GM18511 (cell line): ENCODE measurements around the gene GPR153.

Experiments
- ATAC-seq: cut with Tn5 transposase; IDR thresholded peaks from one replicate; pipeline ENCODE4 v1.9.1; 2021; ENCODE audit warnings: mild to moderate bottlenecking, moderate library complexity; ENCODE audit not compliant: unreplicated experiment

GPR153 gene

DNA sequence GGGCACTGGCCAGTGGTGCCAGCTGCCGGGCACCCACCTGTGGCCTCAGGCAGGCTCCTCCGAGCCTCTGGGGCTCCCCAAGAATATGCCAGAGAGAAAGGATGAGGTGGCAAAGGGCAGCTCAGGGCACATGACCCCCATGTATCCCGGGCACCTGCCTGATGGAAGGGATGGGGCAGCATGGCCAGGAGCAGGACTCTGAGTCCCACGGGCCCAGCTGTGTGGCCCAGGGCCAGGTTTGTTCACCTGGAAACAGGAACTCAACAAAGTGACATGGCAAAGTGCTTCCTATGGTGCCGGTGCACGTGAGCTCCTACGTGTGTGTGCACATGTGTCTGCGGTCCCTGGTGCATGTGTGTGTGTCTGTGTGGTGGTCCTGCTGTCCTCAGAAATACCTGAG is 9.5 kb upstream of the GPR153 start:
- no peak for ATAC-seq

DNA sequence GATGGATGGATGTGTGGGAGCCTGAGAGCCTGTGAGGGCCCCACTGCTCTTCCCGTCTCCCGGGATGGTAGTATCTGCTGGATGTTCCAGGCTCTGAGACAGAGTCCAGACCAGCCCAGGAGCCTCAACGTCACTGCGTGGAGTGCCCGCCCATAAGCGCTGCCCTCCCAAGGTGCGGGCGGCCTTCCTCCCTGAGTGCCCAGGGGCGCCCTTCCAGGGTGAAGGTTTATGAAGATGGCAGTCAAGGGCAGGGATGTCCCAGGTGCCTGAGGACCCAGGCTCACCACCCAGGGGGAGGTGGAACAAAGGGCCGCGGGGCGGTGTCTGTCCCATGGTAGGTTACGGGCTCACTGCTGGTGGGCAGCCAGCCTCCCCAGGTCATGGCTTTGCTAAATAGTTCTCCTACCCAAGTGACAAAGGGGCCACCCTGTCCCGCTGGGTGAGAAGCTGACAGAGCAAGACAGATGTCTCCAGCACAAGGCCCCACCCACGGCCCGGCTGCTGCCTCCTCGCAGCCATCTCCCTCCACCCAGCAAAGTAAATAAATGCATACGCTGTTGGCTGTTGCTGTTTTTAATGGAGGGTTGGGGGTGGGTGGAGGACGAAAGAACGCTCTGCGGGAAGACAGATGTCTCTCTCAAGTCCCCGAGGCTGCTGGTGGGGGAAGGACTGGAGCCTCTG is 9.0 kb upstream of the GPR153 start:
- no peak for ATAC-seq

DNA sequence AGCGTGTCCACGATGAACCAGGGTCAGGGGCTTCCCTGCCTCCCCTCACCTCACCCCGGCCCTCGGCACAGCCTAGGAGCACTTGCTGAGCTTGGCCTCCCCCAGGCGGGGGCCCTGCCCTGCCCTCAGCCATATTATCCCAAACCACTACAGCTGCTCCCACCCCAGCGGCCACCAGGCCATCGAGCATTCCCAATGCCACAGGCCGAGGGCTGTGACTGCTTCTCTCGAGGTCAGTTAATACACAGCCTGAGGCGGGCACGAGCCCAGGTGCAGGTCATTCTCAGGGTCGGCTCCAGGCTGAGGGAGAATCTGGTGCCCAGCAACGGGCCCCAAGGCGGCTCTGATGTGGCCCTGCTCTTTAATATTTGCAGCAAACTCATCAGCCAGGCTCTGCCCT is 8.4 kb upstream of the GPR153 start:
- no peak for ATAC-seq

DNA sequence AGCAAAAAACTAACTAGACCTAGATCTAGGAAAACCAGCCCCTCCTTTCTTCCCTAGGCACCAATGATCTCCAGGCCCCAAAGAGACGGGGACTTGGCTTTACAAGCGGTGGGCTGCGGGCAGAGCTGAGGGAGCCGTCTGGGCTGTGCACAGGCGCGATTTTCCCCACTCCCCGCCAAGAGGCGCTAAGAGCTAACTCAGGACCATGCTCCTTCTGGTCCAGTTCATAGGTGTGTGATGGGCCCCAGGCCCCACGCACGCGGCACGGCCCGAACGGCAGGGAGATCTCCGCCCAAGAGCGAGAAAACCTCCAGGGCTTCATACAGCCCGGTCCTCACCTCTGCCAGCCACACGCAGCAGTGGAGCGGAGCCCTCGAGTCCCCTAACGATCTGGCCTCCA is 7.5 kb upstream of the GPR153 start:
- no peak for ATAC-seq

DNA sequence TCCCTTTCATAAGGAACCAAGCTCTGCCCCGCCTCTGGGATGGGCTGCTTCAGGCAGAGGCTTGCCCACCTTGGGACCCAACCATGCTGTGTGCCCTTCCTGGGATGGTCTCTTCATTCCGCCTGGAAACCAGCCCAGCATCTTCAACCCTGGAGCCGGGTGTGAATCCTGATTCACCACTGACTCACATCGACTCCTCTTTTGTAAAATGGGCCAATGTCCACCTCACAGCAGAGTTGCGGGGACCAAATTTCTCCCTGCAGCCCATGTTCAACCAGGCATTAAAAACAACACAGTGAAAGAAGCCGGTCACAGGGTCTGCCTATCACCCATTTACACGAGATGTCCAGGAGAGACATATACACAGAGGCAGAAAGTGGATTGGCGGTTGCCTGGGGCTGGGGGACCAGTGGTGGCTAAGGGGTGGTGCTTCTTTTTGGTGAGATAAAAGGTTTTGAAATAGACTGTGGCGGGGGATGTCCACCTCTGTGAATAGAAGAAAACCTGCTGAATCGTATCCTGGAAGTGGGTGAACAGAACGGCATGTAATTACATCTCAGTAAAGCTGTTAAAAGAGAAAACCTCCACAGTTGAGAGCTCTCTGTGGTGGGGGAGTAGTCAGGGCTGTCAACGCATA is 6.9 kb upstream of the GPR153 start:
- ATAC-seq: no peak

DNA sequence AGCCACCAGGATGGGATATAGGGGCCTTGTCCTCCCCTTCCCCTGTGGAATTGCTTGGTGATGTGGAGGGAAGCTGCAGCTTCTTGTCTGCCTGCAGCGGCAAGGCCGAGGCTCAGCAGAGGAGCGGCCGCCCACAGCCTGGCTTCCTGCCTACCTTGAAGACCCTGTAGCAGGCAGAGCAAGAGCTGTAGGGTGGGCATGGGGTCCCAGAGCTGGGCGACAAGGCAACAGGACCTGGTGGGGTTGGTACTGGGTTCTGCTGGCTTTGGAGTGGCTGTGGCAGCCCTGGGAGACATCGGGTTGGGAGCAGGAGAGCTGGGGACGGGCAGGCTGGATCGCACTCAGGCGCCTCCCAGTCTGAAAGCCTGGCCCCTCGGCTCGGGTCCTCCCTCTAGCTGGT is 5.7 kb upstream of the GPR153 start:
- ATAC-seq: no peak

DNA sequence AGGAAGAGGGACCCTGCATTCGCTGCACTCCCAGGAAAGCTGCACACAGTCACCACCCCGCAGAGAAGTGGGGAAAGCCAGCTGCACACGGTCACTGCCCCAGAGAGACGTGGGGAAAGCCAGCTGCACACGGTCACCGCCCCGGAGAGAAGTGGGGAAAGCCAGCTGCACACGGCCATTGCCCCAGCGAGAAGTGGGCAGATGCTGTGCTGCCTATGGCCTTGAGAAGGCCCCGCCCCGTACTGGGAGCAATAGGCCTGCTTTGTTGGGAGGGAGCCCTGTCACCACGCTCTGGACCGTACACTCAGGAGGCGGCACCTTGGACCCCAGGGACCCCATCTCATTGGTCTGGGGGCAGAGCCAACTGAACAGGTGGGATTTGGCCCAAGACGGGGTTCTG is 4.3 kb upstream of the GPR153 start:
- no peak for ATAC-seq

DNA sequence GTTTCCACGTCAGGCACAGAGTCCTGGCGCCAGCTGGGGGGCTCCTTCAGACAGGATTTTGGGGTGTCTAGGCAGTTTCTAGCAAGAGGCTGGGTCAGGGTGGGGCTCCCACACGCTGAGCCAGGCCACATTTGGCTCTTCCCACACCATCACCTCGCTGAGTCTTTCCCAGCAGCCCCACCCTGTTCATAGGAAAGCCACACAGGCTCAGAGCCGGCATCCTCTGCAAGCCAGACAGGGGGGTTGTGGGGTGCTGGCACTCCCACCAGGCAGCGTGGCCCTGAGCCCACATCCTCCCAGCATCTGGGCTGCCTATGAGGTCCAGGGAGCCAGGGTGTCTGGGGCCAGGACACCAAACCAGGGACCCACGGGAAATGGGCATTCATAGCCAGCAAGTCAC is 2.8 kb upstream of the GPR153 start:
- ATAC-seq: no peak

DNA sequence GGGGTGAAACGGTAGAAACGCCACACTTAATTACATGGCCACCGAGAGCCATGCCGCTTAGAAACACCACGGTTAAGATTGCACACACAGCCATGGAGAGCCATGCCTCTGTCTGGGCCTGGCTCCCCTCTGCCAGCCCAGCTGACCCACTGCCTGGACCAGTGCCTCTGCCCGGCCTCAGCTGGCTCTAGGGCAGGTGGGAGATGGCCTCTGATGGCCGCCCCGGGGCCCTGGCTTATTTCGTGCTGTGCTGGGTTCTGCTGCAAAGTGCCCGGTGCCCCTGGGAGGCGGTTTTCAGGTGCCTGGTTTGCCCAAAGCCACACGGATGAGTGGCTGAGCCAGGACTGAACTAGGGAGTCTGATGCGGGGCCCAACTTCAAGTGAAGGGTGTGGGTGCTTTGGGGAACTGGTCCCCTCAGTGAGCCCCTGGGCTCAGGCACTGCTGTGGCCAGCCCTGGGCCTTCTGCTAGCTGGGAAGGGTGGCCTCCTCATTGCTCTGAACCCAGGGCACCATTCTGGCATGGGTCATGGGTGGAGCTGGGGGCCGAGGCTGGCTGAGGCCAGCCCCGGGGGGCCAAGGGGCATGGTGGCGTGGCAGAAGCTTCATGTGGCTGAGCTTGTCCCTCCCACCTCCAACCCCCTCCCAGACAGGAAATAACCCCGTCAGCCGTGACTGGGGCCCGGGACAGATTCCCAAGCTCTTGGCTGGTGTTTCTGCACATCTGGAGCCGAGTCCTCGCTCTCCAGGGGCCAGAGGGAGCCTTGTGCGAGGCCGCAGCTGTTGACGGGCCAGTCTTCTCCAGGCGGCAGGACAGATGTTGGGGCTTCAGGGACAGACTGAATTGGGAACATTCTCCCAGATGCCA is 1.9 kb upstream of the GPR153 start:
- no peak for ATAC-seq

DNA sequence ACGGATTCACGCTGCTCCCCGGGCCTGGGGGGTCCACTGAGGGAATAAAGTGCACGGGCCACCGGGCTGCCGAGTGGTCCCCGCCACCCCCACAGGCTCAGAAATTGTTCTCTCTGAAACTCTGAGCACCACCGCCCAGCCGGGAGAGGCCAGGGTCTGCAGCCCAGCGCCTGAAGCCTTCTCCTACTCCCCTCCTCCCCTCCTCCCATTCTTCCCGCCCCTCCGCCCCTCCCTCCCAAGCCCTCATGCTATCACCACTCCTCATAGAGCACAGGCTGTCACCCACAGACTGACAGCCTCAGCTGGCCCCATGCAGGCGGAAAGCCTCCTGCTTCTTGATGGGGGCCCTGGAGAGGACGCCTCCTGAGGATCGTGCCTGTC is 707 bp upstream of the GPR153 start:
- ATAC-seq: no peak

DNA sequence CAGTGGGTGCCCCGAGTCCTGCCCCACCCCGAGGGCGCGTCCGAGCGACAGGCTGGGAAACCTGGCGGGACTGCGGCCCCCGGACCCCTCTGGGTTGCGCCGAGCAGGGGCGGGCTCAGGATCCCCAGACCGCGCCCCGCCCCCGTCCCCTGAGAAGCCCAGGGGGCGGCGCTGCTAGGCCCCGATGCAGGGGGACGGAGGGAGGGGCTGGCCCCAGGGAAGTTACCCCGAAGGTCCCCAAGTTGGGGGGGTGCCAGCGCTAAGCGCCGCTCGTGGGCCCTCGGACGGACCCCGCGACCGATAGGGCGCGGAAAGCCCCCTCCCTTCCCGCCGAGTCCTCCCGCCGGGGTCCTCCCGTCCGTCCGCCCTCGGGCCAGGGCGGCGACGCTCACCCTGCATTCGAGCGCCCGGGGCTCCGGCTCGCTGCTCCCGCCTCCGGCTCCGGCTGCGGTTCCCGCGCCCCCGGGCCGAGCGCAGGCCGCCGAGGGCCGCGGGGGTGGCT is 414 bp downstream of the GPR153 start:
- no peak for ATAC-seq

DNA sequence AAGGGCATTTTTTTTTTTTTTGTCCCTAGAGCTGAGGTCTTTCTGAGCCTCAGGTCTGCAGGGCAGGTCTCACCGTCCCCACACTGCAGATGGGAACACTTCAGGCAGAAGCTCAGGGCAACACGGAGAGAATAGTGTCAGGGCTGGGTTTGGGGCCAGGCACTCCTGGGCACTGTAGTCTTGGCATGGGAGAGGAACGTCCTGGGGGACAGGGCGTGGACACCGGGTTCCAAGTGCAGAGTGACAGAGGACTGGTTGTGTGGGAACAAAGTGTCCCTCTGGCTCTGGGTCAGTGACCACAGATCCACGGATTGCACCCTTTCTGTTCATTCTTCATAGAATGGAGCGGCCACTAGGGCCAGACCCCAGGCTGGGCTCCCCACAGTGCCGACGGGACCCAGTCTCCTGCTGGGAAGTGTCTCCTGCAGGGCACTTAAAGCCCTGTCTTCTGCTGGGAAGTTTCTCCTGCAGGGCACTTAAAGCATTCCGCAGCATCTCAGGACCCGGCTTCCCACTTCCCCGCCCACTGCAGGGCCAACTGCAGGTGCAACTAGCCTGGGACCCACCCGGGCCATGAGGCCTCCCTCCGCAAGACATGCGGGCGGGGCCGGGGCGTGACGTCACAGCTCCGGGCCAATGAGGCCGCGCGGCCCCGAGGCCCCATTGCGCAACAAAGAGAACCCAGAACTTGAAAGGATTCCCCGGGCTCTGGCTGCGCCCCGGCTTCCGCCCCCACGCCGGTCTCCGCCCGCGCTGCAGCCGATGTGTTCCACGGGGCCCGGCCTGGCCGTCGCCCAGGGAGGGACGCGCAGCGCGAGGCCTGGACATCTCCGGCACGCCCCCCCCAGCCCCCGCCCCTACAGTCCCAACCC is 1.2 kb downstream of the GPR153 start:
- no peak for ATAC-seq

DNA sequence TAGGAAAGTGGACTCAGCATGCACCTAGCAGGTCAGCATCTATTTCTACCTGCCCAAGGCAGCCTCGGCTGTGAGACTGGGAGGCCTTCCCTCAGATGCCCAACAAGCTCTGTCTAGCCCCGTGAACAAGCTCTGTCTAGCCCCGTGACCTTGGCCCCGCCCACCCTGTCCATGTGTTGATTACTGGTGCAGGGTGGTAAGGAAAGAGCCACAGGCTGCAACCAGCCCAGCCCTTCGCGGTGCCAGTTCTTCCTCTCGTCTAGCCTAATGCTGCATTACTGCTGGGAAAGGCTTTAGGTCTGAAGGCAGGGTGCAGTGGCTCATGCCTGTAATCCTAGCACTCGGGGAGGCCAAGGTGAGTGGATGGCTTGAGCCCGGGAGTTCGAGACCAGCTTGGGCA is 2.2 kb downstream of the GPR153 start:
- no peak for ATAC-seq

DNA sequence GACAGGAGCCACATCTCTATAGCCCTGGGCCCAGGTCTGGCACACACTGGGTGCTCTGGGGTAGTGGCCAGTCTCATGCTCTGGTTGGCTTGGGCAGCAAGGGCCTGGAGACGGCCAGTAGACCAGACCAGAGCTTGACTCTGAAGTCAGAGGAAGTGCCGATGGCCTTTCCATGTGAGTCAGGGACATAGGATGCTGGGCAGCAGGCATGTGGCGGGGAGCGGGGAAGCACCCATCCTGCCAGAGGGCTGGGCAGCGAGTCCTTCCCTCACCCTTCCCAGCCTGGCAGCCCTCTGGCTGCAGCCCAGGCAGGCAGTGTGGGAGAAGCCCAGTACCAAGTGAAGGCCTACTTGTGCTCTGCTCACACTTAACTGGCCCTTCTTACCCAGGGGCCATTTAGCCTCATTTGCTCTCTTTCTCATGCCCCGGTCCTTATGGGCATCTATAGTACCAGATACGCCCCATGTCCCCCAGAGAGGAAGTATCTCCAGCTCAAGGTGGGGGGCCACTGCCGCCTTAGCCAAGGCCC is 3.3 kb downstream of the GPR153 start:
- no peak for ATAC-seq

DNA sequence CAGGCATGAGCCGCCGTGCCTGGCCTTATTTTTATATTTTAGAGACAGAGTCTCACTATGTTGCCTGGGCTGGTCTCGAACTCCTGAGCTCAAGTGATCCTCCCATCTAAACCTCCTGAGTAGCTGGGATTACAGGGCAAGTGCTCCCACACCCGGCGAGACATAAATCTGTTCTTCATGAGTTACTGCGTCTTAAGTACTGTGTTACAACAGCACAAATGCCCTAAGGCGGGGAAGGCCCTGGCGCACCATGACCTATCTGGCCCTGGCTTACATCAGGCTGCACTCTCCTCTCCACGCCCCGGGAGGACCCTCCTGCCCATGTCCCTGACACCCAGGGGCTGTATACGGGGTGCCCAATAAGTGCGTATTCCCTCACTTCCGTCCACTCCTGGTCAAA is 4.3 kb downstream of the GPR153 start:
- ATAC-seq: no peak

DNA sequence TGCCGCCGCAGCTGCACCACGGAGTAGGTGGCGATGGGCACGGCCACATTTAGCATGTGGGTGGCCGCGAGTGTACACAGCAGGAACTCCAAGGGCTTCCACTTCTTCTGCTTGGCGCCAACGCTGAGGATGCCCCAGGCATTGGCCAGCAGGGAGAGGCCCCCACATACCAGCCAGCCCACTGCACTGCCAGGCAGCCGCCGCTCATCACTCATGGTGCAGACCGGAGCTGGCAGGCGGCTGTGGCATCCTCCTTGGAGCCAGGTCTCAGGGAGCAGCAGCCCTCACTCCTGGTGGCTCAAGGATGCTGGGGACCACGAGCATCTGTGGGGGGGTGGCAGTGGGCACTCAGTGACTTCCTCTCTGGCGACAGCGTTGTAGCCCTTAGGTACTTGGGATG is 6.2 kb downstream of the GPR153 start:
- no peak for ATAC-seq

DNA sequence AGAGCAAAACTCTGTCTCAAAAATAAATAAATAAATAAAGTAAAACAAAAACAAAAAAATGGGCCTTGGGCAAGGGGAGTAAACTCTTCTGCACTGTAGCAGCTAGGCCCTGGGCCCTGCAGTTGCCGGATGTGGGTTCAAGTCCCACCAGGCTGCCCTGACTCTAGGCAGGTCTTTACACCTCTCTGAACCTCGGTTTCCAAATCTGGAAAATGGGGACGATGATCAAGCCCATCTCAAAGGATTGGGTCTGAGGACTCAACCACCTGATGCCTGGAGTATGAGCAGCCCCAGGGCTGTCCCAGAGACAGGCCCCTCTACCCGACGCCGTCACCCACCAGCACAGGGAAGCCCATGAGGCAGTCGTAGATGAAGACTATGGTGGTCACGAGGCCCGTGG is 7.5 kb downstream of the GPR153 start:
- ATAC-seq: no peak

DNA sequence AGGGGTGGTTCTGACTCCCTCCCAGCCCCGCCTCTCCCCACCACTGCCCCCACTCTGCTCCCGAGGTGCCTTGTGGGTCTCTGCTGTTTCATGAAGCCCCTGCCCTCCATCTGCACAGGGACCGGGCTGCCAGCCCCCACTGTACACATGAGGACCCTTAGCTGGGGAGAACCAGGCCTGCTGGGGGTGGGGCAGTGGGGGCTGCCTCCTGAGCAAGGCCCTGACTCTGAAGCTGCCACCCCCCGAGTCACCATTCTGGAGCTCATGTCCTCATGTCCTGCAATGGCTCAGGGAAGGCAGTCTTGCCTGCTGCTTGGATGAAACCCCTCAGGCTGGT is 8.6 kb downstream of the GPR153 start:
- no peak for ATAC-seq

DNA sequence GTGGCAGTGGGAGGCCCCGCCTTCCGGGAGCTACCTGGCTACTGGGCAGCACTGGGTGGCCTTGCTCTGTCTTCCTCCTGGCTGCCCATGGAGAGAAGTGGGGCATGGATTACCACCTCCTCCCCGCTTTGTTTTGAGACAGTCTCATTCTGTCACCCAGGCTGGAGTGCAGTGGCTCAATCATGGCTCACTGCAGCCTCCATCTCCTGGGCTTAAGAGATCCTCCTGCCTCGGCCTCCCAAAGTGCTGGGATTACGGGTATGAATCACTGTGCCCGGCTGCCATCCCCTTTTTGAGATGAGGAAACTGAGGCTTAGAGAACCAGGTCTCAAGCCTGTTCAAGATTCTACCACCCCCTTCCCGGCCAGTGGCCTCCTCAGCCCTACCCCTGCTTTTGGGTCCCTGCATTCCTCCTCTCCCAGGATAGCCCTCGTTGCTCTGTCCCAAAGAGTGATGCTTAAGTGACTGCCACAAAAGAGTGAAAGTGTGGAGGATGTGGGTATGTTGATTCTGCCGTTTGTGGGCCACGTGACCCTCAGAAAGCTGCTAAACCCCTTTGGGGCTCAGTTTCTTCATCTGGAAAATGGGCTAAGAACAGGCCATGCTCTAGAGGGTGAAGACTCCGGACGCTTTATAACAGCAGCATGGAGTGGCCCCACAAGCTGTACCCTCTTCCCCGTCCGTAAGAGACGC is 9.1 kb downstream of the GPR153 start:
- ATAC-seq: no peak

DNA sequence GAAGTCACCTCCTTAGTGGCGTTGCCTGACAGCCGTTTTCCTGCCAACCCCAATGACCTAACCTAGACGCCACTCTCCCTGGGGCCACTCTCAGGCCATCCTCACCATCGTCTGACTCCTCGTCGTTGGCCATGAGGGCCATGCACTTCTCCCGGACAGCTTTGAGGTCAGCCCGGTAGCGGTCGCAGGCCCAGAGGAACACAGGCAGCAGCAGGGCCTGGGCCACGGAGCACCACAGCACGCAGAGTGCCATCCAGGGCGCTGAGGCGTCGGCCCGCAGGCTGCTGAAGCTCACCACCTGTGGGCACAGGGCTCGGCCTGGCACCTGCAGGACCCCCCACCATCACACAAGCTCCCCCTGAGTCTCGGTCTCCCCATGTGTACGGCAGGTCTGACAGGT is 9.7 kb downstream of the GPR153 start:
- no peak for ATAC-seq
